BLaER1 (cell line): ENCODE measurements around the gene PPP1R13L.

Experiments
- H3K27ac ChIP-seq: shearing (Covaris generic); formaldehyde crosslinking; 2 replicates; pipeline ENCODE4 v1.8.1; 2022
- H3K27me3 ChIP-seq: shearing (Covaris generic); formaldehyde crosslinking; 2 replicates; pipeline ENCODE4 v1.8.1; 2022
- H3K36me3 ChIP-seq: shearing (Covaris generic); formaldehyde crosslinking; 2 replicates; pipeline ENCODE4 v1.8.1; 2022
- H3K4me1 ChIP-seq: shearing (Covaris generic); formaldehyde crosslinking; 2 replicates; pipeline ENCODE4 v1.8.1; 2022
- H3K4me2 ChIP-seq: shearing (Covaris generic); formaldehyde crosslinking; 2 replicates; pipeline ENCODE4 v1.8.1; 2022
- H3K4me3 ChIP-seq: shearing (Covaris generic); formaldehyde crosslinking; 2 replicates; pipeline ENCODE4 v1.8.1; 2022
- H3K9ac ChIP-seq: shearing (Covaris generic); formaldehyde crosslinking; 2 replicates; pipeline ENCODE4 v1.8.1; 2022
- H3K9me3 ChIP-seq: shearing (Covaris generic); formaldehyde crosslinking; 2 replicates; pipeline ENCODE4 v1.8.1; 2022
- H4K20me1 ChIP-seq: shearing (Covaris generic); formaldehyde crosslinking; 2 replicates; pipeline ENCODE4 v1.8.1; 2022
- Cebpa-rat ChIP-seq: shearing (Covaris generic); IDR thresholded peaks from 2 replicates; pipeline ENCODE4 v1.8.1; 2022

Gene PPP1R13L

GRCh38 chr19:45404557-45405434, at the start of gene PPP1R13L:
PPP1R13L (minus strand) TSS chr19:45405069; CDS start chr19:45398318, 6,751 bp downstream.
- Histone ChIP-seq H3K27ac (peak within 1 kb of the TSS; percentile 100), H3K9ac (peak within 1 kb of the TSS; percentile 100), H3K4me2 (peak within 1 kb of the TSS; percentile 94), H4K20me1 (peaks cover 58% of the 10 kb centered on the region), H3K4me1 (peaks cover 43% of the 10 kb centered on the region), H3K27me3 (peaks cover 35% of the 10 kb centered on the region), H3K4me3 (peak within 1 kb of the TSS; percentile 93), H3K36me3 (peaks cover 17% of the 10 kb centered on the region), H3K9me3 (no peaks in the 10 kb centered on the region)
- no peak for TF ChIP-seq Cebpa-rat

- Histone ChIP-seq H3K27ac (no peak overlapping the region), H3K9me3 (no peaks in the 10 kb centered on the region), H4K20me1 (no peaks in the 10 kb centered on the region), H3K4me1 (peaks cover 82% of the 10 kb centered on the region), H3K27me3 (no peaks in the 10 kb centered on the region), H3K9ac (no peak overlapping the region), H3K36me3 (no peaks in the 10 kb centered on the region), H3K4me3 (no peak overlapping the region), H3K4me2 (peak overlapping the region; percentile 98)
- no peak for TF ChIP-seq Cebpa-rat
Observed at GRCh38 chr19:45451850-45452387, 47.0 kb upstream of the PPP1R13L start.

- Histone ChIP-seq H3K36me3 (no peaks in the 10 kb centered on the region), H3K27ac (no peak overlapping the region; the same call in 1 of the 2 replicates), H3K4me1 (peaks cover 76% of the 10 kb centered on the region), H3K4me3 (peak overlapping the region; percentile 74), H3K4me2 (peak overlapping the region; percentile 98), H3K9me3 (no peaks in the 10 kb centered on the region), H3K27me3 (no peaks in the 10 kb centered on the region), H4K20me1 (no peaks in the 10 kb centered on the region), H3K9ac (peak overlapping the region; percentile 56; the same call in 1 of the 2 replicates)
- no peak for TF ChIP-seq Cebpa-rat
Observed at GRCh38 chr19:45451131-45451849, 46.4 kb upstream of the PPP1R13L start.

- Histone ChIP-seq H3K4me3 (peak overlapping the region; percentile 74), H4K20me1 (no peaks in the 10 kb centered on the region), H3K4me1 (peaks cover 69% of the 10 kb centered on the region), H3K27ac (peak overlapping the region; percentile 63), H3K36me3 (no peaks in the 10 kb centered on the region), H3K9ac (peak overlapping the region; percentile 54), H3K27me3 (no peaks in the 10 kb centered on the region), H3K4me2 (peak overlapping the region; percentile 81), H3K9me3 (no peaks in the 10 kb centered on the region)
- no peak for TF ChIP-seq Cebpa-rat
Observed at GRCh38 chr19:45450012-45450333, 45.1 kb upstream of the PPP1R13L start.

- Histone ChIP-seq H3K9ac (0 out of 2 replicates have a peak overlapping the region, but pooled peaks have one; percentile 54), H4K20me1 (no peaks in the 10 kb centered on the region), H3K27ac (no peak overlapping the region), H3K9me3 (no peaks in the 10 kb centered on the region), H3K4me3 (no peak overlapping the region), H3K36me3 (no peaks in the 10 kb centered on the region), H3K4me1 (peaks cover 65% of the 10 kb centered on the region), H3K27me3 (no peaks in the 10 kb centered on the region), H3K4me2 (peak overlapping the region; percentile 81)
- no peak for TF ChIP-seq Cebpa-rat
Observed at GRCh38 chr19:45448887-45449299, 44.0 kb upstream of the PPP1R13L start.

GRCh38 chr19:45448425-45448756, 43.5 kb upstream of the PPP1R13L start:
- Histone ChIP-seq H3K4me1 (peaks cover 64% of the 10 kb centered on the region), H3K36me3 (no peaks in the 10 kb centered on the region), H4K20me1 (no peaks in the 10 kb centered on the region), H3K9me3 (no peaks in the 10 kb centered on the region), H3K4me2 (no peak overlapping the region), H3K27ac (no peak overlapping the region), H3K9ac (no peak overlapping the region), H3K4me3 (no peak overlapping the region), H3K27me3 (no peaks in the 10 kb centered on the region)
- TF ChIP-seq Cebpa-rat: no peak

- Histone ChIP-seq H3K4me3 (no peak overlapping the region), H3K9ac (no peak overlapping the region), H3K9me3 (no peaks in the 10 kb centered on the region), H3K36me3 (no peaks in the 10 kb centered on the region), H3K4me2 (no peak overlapping the region), H4K20me1 (no peaks in the 10 kb centered on the region), H3K27me3 (no peaks in the 10 kb centered on the region), H3K27ac (no peak overlapping the region), H3K4me1 (peaks cover 64% of the 10 kb centered on the region)
- TF ChIP-seq Cebpa-rat: no peak
Observed at GRCh38 chr19:45446944-45447343, 42.1 kb upstream of the PPP1R13L start.

- H3K4me2 ChIP-seq: no peak overlapping the region
- no peak overlapping the region for H3K27ac ChIP-seq
- TF ChIP-seq Cebpa-rat: no peak
- H3K9me3 ChIP-seq: no peaks in the 10 kb centered on the region
- no peaks in the 10 kb centered on the region for H3K36me3 ChIP-seq
- H3K9ac ChIP-seq: no peak overlapping the region
- peaks cover 64% of the 10 kb centered on the region for H3K4me1 ChIP-seq
- no peaks in the 10 kb centered on the region for H3K27me3 ChIP-seq
- no peak overlapping the region for H3K4me3 ChIP-seq
- H4K20me1 ChIP-seq: no peaks in the 10 kb centered on the region
Observed at GRCh38 chr19:45446295-45446694, 41.4 kb upstream of the PPP1R13L start.

GRCh38 chr19:45445139-45445538, 40.3 kb upstream of the PPP1R13L start:
- TF ChIP-seq Cebpa-rat: no peak
- Histone ChIP-seq H3K9ac (no peak overlapping the region), H3K4me1 (peaks cover 69% of the 10 kb centered on the region), H3K9me3 (no peaks in the 10 kb centered on the region), H3K36me3 (no peaks in the 10 kb centered on the region), H3K27me3 (no peaks in the 10 kb centered on the region), H4K20me1 (no peaks in the 10 kb centered on the region), H3K27ac (0 out of 2 replicates have a peak overlapping the region, but pooled peaks have one; percentile 67), H3K4me2 (peak overlapping the region; percentile 87), H3K4me3 (no peak overlapping the region)
